Fibroblast of the aortic adventitia (primary cell): ENCODE results near the gene KCNH2. TPM values are rescaled to one million over a fixed set of nuclear protein-coding genes. Genes with fewer than 3 reads are reported as not detected.

Source experiments
- DNase-seq: peaks from one replicate; pipeline ENCODE4 v3.0.0-alpha.2; 2010; ENCODE audit warnings: low read depth
- H3K4me3 ChIP-seq: 2 replicates; pipeline ENCODE4 v1.5.1; 2011; ENCODE audit warnings: low read depth, mild to moderate bottlenecking, control low read depth, low read length, moderate library complexity
- total RNA-seq: library from RNA; depleted of rRNA; stranded (reverse); fragments of >200 nt; gene quantifications from 2 replicates; pipeline ENCODE4 v1.2.3, GENCODE V29; 2012; ENCODE audit warnings: low replicate concordance
- TF ChIP-seq, protein P1 (sequence below): IDR thresholded peaks from 2 replicates; pipeline ENCODE4 v1.5.1; 2011; ENCODE audit warnings: mild to moderate bottlenecking, low read length, control low read depth, inconsistent platforms; ENCODE audit not compliant: insufficient read depth

The KCNH2 gene
- total RNA-seq, 1 donor = not detected

DNA sequence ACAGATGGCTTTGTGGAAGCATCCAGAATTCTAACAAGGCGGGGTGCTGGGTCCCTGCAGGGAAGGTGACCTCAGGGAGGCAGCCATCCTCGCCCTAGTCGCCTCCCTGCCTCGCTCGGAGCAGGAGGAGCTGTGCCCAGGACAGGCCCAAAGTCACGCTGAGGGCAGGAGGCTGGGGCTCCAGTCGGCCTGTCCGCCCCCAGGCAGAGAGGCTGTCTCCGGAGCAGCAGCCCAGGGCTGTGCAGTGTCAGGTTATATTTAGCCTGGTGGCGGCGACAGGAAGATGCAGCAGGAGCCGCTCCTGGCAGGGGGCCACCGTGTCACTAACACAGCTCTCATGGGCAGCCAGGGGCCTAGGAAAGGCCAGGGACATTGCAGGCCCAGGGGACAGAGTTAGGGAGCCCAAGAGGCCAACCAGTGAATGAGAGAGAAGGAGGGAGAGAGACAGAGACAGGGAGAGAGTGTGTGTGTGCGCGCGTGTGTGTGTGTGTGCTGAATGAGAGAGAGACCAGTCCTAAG, 13.5 kb downstream of the KCNH2 start:
- TF ChIP-seq, protein P1, sequence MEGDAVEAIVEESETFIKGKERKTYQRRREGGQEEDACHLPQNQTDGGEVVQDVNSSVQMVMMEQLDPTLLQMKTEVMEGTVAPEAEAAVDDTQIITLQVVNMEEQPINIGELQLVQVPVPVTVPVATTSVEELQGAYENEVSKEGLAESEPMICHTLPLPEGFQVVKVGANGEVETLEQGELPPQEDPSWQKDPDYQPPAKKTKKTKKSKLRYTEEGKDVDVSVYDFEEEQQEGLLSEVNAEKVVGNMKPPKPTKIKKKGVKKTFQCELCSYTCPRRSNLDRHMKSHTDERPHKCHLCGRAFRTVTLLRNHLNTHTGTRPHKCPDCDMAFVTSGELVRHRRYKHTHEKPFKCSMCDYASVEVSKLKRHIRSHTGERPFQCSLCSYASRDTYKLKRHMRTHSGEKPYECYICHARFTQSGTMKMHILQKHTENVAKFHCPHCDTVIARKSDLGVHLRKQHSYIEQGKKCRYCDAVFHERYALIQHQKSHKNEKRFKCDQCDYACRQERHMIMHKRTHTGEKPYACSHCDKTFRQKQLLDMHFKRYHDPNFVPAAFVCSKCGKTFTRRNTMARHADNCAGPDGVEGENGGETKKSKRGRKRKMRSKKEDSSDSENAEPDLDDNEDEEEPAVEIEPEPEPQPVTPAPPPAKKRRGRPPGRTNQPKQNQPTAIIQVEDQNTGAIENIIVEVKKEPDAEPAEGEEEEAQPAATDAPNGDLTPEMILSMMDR = no peak
- H3K4me3 ChIP-seq = no peak overlapping the region
- DNase-seq = no peak

DNA sequence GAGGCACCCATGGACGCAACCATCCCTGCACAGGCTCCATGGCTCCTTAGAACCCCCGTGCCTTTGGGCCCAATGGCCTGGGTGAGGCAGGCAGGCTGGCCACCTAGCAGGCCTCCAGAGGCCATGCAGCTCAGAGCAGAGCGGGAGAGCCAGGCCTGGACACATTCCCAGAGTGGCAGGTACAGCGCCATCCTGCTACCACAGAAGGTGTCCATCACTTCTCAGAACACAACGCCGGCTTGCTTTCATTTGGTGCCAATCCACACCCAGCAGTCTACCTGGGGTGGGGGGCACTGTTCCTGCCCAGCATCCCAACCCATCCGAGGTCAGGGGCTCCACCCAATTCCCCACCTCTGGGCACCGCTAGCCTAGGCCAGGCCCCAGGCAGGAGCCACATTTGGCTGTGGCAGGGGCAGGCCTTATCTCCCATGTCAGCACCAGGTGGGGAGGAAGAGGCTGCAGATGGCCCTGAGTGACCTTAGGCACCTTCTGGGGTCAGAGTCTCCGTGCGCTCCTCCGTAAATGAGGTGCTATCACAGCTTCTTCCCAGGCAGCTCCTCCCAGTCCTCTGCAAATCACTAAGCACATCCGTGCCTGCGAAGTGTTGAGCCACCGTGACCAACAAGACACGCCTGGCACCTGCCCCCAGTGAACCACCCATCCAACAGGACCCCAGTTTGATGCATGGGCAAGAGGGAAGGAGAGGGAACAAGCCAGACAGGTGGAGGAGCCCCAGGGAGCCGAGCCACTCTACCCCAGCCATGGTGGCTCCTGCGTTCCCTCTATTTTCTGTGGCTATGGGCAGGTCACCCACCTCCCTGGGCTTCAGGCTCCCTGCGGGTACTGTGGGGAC, 14.2 kb downstream of the KCNH2 start:
- DNase-seq = no peak
- TF ChIP-seq, protein P1 = no peak

DNA sequence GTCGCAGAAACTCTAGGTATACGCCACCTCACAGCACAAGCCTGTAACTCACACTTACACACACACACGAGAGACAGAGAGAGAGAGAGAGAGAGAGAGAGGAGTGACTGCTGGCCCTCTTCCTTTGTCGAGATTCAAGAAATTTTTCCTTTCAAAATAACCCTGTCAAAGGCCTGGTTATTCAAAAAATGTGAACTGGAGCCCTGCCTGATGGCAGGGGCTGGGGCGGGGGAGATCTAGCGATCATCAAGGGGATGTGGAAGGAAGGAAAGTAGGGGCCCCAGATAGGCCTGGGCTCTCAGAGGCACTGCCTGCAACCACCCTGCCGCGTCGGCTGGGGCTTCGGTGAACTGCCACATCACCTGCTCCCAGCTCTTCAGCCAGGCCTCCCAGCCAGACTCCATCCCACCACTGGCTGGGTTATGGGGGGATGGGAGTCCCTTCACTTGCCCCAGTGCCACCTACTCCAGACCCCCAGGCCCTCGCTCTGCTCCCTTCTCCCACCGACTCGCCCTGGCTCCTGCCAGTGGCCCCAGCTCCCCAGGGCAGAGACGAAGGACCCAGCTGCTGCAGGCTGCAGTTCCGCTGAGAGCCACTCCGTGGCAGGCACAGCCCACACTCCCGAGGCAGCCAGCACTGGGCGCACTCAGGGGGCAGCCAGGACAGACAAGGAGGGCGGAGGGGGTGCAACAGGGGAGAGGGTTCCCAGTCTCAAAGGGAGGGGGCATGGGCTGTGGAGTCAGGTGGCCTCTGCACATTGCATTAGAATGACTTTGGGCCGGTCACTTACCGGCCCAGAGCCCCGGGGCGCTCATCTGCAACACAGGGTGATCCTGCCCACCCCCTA, 15.3 kb downstream of the KCNH2 start:
- H3K4me3 ChIP-seq = no peak overlapping the region
- TF ChIP-seq, protein P1 = peak; percentile 93
- peak; percentile 23 for DNase-seq

More for the DNA sequence above, 14.2 kb downstream of the KCNH2 start:
- H3K4me3 ChIP-seq = no peak overlapping the region

DNA sequence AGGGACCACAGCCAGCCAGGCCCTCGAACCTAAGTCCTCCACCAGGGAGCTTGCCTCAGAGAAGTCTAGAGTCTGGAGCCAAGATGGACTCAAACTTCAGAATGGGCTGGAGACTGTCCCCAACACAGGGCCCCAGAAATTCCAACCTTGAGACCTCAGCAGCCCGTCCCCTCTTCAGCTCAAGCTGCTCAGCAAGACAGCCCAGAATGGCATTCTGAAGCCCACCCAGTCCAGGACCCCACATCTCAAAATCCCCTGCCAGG, 15.9 kb downstream of the KCNH2 start:
- no peak for DNase-seq
- no peak overlapping the region for H3K4me3 ChIP-seq
- TF ChIP-seq, protein P1 = no peak

DNA sequence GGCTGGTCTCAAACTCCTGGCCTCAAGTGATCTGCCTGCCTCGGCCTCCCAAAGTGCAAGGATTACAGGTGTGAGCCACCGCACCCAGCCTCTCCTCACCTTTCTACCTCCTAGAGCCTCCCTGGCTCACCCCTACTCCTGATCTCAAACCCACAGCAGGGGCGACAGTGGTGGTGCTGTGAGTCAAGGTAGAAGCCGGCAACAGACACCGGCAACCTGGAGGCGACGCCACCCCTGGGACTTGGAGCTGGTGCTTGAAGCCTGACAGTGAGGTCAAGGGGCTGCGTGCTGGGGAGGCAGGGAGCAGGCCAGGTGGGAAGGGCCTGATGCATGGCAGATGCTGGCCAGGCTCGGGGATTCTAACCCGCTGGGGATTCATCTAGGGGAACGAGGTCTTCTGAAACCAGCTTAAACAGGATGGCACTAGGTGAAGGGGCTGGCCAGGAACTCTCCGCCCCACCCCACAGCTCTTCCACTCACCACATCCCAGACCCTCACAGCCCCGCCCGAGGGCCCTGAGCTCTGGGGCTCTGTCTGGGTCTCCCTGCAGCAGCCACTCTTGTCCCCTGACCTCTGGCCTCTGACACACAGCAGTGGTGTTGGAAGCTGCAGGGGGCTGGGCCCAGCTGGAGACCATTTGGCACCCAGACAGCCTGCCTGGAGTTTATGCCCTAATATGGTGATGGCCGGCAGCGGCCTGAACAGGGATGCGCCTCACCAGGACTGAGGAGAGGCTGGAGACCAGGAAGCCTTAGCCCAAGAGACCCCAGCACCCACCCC, 16.4 kb downstream of the KCNH2 start:
- no peak for DNase-seq
- no peak overlapping the region for H3K4me3 ChIP-seq
- TF ChIP-seq, protein P1 = no peak

DNA sequence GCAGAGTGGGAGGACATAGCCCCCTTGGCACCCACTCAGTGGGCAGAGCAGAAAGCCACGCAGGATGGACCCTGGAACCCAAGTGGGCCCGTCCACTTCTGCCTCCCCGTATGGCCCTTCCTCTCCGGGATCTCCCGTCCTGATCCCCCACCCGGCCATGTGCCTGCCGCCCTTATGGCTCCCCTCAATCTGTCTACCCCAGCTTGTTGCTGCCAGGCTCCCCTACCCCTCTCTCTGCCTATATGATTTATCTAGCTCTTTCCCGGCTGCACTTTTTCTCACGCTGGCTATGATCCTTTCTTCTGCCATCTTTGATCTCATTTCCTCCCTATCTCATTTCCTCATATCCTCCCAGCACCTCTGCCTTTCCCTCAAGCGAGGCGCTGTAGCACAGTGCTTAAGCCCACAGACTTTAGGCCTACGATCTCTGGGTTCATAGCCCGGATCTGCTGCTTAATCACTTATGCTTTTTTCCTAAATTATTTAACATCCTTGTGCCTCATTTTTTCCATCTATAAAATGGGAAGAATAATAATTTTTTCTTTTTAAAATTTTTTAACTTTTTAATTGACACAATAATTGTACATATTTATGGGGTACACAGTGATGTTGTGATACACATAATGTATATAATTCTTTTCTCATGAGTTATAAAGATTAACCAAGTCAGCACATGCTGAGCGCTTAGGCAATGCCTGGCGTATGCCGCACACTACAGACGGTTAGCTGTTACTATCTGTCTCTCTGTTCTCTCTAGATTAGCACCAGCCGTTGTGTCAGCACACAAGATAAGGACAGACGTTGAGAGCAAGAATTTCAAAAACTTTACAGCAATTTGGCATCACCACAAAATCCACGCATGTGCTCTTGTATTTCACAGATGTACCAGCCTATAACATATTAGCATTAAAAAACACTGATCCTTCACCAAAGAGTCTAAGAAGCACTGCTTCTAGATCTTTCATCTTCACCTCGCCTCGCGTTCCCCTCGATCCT, 18.1 kb downstream of the KCNH2 start:
- TF ChIP-seq, protein P1 = no peak
- DNase-seq = no peak
- no peak overlapping the region for H3K4me3 ChIP-seq
